GM19023 (cell line): Measurements from ENCODE around the gene GYPA.
"Not testable (repeated sequence)": the region's sequence is repeated elsewhere in the genome, so short reads cannot be mapped to it uniquely, and the experiment has no call there.

ENCODE experiments used
- ATAC-seq: cut with Tn5 transposase; IDR thresholded peaks from one replicate; pipeline ENCODE4 v1.9.1; 2021; ENCODE audit warnings: mild to moderate bottlenecking, moderate library complexity; ENCODE audit not compliant: unreplicated experiment

GYPA gene

GRCh38 chr4:144140594-144141295, at the start of gene GYPA:
GYPA (minus strand) TSS chr4:144140718; CDS start chr4:144140635, 83 bp downstream.
- not testable (repeated sequence) for ATAC-seq

- no peak for ATAC-seq
These were observed 49.5 kb upstream of the GYPA start for GRCh38 chr4:144190009-144190408.

GRCh38 chr4:144189121-144189520, 48.6 kb upstream of the GYPA start:
- ATAC-seq = no peak

- ATAC-seq = no peak
These were observed 44.6 kb upstream of the GYPA start for GRCh38 chr4:144185086-144185485.

GRCh38 chr4:144183165-144183564, 42.6 kb upstream of the GYPA start:
- no peak for ATAC-seq

- ATAC-seq = no peak
These were observed 40.9 kb upstream of the GYPA start for GRCh38 chr4:144181391-144181790.

- ATAC-seq = no peak
These were observed 38.7 kb upstream of the GYPA start for GRCh38 chr4:144179152-144179739.

GRCh38 chr4:144178414-144178813, 37.9 kb upstream of the GYPA start:
- no peak for ATAC-seq

GRCh38 chr4:144176476-144176875, 36.0 kb upstream of the GYPA start:
- ATAC-seq = no peak

GRCh38 chr4:144174401-144175067, 34.0 kb upstream of the GYPA start:
- peak; percentile 82 for ATAC-seq

- ATAC-seq = no peak
These were observed 31.2 kb upstream of the GYPA start for GRCh38 chr4:144171697-144172096.

- ATAC-seq = no peak
These were observed 28.7 kb upstream of the GYPA start for GRCh38 chr4:144169211-144169610.

- ATAC-seq = no peak
These were observed 13.5 kb upstream of the GYPA start for GRCh38 chr4:144154044-144154443.

- peak; percentile 92 for ATAC-seq
These were observed 2.3 kb upstream of the GYPA start for GRCh38 chr4:144142690-144143326.

- no peak for ATAC-seq
These were observed 975 bp upstream of the GYPA start for GRCh38 chr4:144141493-144141892.

- not testable (repeated sequence) for ATAC-seq
These were observed 527 bp downstream of the GYPA start for GRCh38 chr4:144139991-144140390.

GRCh38 chr4:144139547-144139946, 971 bp downstream of the GYPA start:
- ATAC-seq = not testable (repeated sequence)

GRCh38 chr4:144138239-144138638, 2.3 kb downstream of the GYPA start:
- ATAC-seq = not testable (repeated sequence)

- ATAC-seq = not testable (repeated sequence)
These were observed 3.2 kb downstream of the GYPA start for GRCh38 chr4:144137137-144137931.

- not testable (repeated sequence) for ATAC-seq
These were observed 4.3 kb downstream of the GYPA start for GRCh38 chr4:144136189-144136588.

- ATAC-seq = not testable (repeated sequence)
These were observed 10.4 kb downstream of the GYPA start for GRCh38 chr4:144130167-144130566.
